Measurements from ENCODE around the gene HOXA4. TPM values are rescaled to one million over a fixed set of nuclear protein-coding genes. Genes with fewer than 3 reads are reported as not detected.

HOXA4 gene
- polyA plus RNA-seq, 1 donor (not counting 4 experiments of a cell fraction or from before 2014, with no cell fraction given), result 1.5 TPM

DNA sequence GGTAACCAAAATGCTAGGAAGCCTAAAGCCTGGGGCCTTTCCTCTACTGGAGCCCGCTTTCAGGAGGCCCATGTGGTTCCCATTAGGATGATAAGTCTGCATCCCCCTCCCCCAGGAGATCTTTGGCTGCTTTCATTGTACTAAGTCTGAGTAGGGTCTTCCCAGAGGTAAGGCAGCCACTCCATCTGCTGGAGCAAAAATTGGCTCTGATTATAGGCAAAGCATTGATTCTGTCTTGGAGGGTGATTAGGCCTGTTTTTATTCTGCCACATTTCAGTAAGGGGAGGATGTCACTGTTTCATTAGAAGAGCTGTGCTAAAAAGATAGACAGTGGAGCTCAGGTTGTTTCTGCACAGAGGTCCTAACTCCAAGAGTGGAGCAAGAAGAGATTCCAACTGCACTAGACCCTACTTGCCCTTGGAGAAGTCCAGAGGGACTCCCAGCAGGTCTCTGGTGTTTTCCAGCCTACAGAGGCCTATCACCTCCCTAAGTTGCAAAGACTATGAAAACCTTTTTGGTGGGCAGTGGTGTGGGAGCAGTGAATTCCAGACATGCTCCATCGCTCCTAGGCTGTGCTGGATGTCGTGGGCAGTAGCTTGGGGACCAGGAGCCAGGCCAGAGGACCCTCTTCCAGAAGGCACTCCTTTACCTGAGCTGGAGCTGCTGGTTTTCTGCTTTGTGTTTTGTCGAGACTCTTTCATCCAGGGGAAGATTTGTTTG, 20.9 kb downstream of the HOXA4 start:
- no peak overlapping the region for H3K4me2 ChIP-seq (ENCODE audit: control insufficient read depth, extremely low read depth, insufficient read depth, low read depth, low read length)
- no peaks in the 10 kb centered on the region for H3K9me3 ChIP-seq (ENCODE audit: control insufficient read depth, low read depth, low read length)
- no peak overlapping the region for H2AFZ ChIP-seq (ENCODE audit: control insufficient read depth, low read length)
- no peak overlapping the region for H3K9ac ChIP-seq (ENCODE audit: control insufficient read depth, extremely low read depth, insufficient read depth, low read length)
- no peak for TF ChIP-seq EZH2 (IDR thresholded peaks at IDR 0.05; ENCODE audit: low read length)
- TF ChIP-seq, protein P1, sequence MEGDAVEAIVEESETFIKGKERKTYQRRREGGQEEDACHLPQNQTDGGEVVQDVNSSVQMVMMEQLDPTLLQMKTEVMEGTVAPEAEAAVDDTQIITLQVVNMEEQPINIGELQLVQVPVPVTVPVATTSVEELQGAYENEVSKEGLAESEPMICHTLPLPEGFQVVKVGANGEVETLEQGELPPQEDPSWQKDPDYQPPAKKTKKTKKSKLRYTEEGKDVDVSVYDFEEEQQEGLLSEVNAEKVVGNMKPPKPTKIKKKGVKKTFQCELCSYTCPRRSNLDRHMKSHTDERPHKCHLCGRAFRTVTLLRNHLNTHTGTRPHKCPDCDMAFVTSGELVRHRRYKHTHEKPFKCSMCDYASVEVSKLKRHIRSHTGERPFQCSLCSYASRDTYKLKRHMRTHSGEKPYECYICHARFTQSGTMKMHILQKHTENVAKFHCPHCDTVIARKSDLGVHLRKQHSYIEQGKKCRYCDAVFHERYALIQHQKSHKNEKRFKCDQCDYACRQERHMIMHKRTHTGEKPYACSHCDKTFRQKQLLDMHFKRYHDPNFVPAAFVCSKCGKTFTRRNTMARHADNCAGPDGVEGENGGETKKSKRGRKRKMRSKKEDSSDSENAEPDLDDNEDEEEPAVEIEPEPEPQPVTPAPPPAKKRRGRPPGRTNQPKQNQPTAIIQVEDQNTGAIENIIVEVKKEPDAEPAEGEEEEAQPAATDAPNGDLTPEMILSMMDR (optimal IDR thresholded peaks at IDR 0.05 in 1 of 3, IDR thresholded peaks at IDR 0.05 in 1 of 3, conservative IDR thresholded peaks at IDR 0.05 in 1 of 3; ENCODE audit: extremely low read depth in 1 of 3, insufficient read depth in 2 of 3, low read length in 3 of 3), result no peak
- peaks cover 32% of the 10 kb centered on the region for H3K79me2 ChIP-seq (ENCODE audit: control insufficient read depth, insufficient read depth, low read length)
- H3K9me1 ChIP-seq (ENCODE audit: control insufficient read depth, extremely low read depth, insufficient read depth, low read length), result no peaks in the 10 kb centered on the region
- no peak overlapping the region for H3K27ac ChIP-seq (ENCODE audit: control insufficient read depth, insufficient read depth, low read length)
- dilution Hi-C loops (cut with MboI; ENCODE audit: extremely low pct_ligation_motif_present, low sequenced_read_pairs), result no loop called here
- H4K20me1 ChIP-seq (ENCODE audit: control insufficient read depth, extremely low read depth, insufficient read depth, low read length), result no peaks in the 10 kb centered on the region
- no peaks in the 10 kb centered on the region for H3K36me3 ChIP-seq (ENCODE audit: control insufficient read depth in 2 of 2, extremely low read depth in 1 of 2, insufficient read depth in 2 of 2, low read length in 2 of 2)
- FAIRE-seq (no peak), DNase-seq (ENCODE audit: low read depth, low spot score) (no peak)
- peaks cover 31% of the 10 kb centered on the region for H3K4me1 ChIP-seq (ENCODE audit: control insufficient read depth, extremely low read depth, insufficient read depth, low read length)
- H3K27me3 ChIP-seq (ENCODE audit: control insufficient read depth, extremely low read depth, insufficient read depth, low read length), result no peaks in the 10 kb centered on the region
- H3K4me3 ChIP-seq (ENCODE audit: control insufficient read depth in 2 of 3, extremely low read depth in 1 of 3, insufficient read depth in 2 of 3, low read depth in 1 of 3, low read length in 3 of 3), result no peak overlapping the region

GRCh38 chr7:27108390-27109127, 22.0 kb downstream of the HOXA4 start:
- Histone ChIP-seq H3K27me3 (ENCODE audit: control insufficient read depth, extremely low read depth, insufficient read depth, low read length) (no peaks in the 10 kb centered on the region), H3K27ac (ENCODE audit: control insufficient read depth, insufficient read depth, low read length) (no peak overlapping the region), H2AFZ (ENCODE audit: control insufficient read depth, low read length) (no peak overlapping the region), H3K9ac (ENCODE audit: control insufficient read depth, extremely low read depth, insufficient read depth, low read length) (peak overlapping the region; percentile 7), H3K4me1 (ENCODE audit: control insufficient read depth, extremely low read depth, insufficient read depth, low read length) (peaks cover 34% of the 10 kb centered on the region), H3K4me3 (ENCODE audit: control insufficient read depth in 2 of 3, extremely low read depth in 1 of 3, insufficient read depth in 2 of 3, low read depth in 1 of 3, low read length in 3 of 3) (peak overlapping the region in 1 of 3 experiments; percentile 17), H3K36me3 (ENCODE audit: control insufficient read depth in 2 of 2, extremely low read depth in 1 of 2, insufficient read depth in 2 of 2, low read length in 2 of 2) (no peaks in the 10 kb centered on the region), H3K79me2 (ENCODE audit: control insufficient read depth, insufficient read depth, low read length) (peaks cover 27% of the 10 kb centered on the region), H3K4me2 (ENCODE audit: control insufficient read depth, extremely low read depth, insufficient read depth, low read depth, low read length) (peak overlapping the region; percentile 33), H4K20me1 (ENCODE audit: control insufficient read depth, extremely low read depth, insufficient read depth, low read length) (no peaks in the 10 kb centered on the region), H3K9me3 (ENCODE audit: control insufficient read depth, low read depth, low read length) (no peaks in the 10 kb centered on the region), H3K9me1 (ENCODE audit: control insufficient read depth, extremely low read depth, insufficient read depth, low read length) (no peaks in the 10 kb centered on the region)
- FAIRE-seq, result no peak
- TF ChIP-seq EZH2 (IDR thresholded peaks at IDR 0.05; ENCODE audit: low read length), result no peak
- TF ChIP-seq, protein P1 (optimal IDR thresholded peaks at IDR 0.05 in 1 of 3, IDR thresholded peaks at IDR 0.05 in 1 of 3, conservative IDR thresholded peaks at IDR 0.05 in 1 of 3; ENCODE audit: extremely low read depth in 1 of 3, insufficient read depth in 2 of 3, low read length in 3 of 3), result no peak
- DNase-seq (ENCODE audit: low read depth, low spot score), result no peak
- dilution Hi-C loops (cut with MboI; ENCODE audit: extremely low pct_ligation_motif_present, low sequenced_read_pairs), result no loop called here
